Activated CD4-positive, alpha-beta memory T cell treated with anti-CD3 and anti-CD28 coated beads, Interleukin-2, amount 10 ng/mL, durations not matched to agents 7 days and 5 days (primary cell): ENCODE results near the gene APOA4. TPM values are rescaled to one million over a fixed set of nuclear protein-coding genes. Genes with fewer than 3 reads are reported as not detected.
"Not testable (repeated sequence)": the region's sequence is repeated elsewhere in the genome, so short reads cannot be mapped to it uniquely, and the experiment has no call there.

Experiments used
- CTCF ChIA-PET: fragments of 350-600 bp; sonication (Branson Sonifier 250); formaldehyde crosslinking; loops from one replicate; lab custom pipeline; 2021; ENCODE audit warnings: antibody characterized with exemption, inconsistent platforms; lab: Charles Lee
- POLR2A ChIA-PET: fragments of 350-600 bp; sonication (Branson Sonifier 250); formaldehyde crosslinking; loops from one replicate; lab custom pipeline; 2021; ENCODE audit warnings: antibody characterized with exemption; lab: Charles Lee
- DNase-seq: peaks from one replicate; pipeline ENCODE4 v3.0.0-alpha.2; 2020
- H3K27ac Mint-ChIP-seq: one replicate; pipeline ENCODE4 v1.8.0; 2021; ENCODE audit warnings: mild to moderate bottlenecking, mixed read lengths
- H3K27me3 Mint-ChIP-seq: one replicate; pipeline ENCODE4 v1.8.0; 2021; ENCODE audit warnings: mixed read lengths
- H3K36me3 Mint-ChIP-seq: one replicate; pipeline ENCODE4 v1.8.0; 2021; ENCODE audit warnings: low read depth, mixed read lengths
- H3K4me1 Mint-ChIP-seq: one replicate; pipeline ENCODE4 v1.8.0; 2021; ENCODE audit warnings: mixed read lengths
- H3K4me3 Mint-ChIP-seq: one replicate; pipeline ENCODE4 v1.8.0; 2021; ENCODE audit warnings: mild to moderate bottlenecking, mixed read lengths
- H3K9me3 Mint-ChIP-seq: one replicate; pipeline ENCODE4 v1.8.0; 2021; ENCODE audit warnings: mixed read lengths
- total RNA-seq, 2 experiments: library from RNA; stranded (reverse); gene quantifications; one replicate each; pipeline ENCODE4 v1.2.3, GENCODE V29; 2021

APOA4 gene
- total RNA-seq, 2 experiments from 2014 or later, result not detected

GRCh38 chr11:116808262-116809175 lies 14.6 kb downstream of the APOA4 start:
- Mint-ChIP-seq H3K36me3 (no peaks in the 10 kb centered on the region), H3K4me3 (no peak overlapping the region), H3K27ac (no peak overlapping the region), H3K4me1 (no peaks in the 10 kb centered on the region), H3K9me3 (no peaks in the 10 kb centered on the region), H3K27me3 (peaks cover 8% of the 10 kb centered on the region)
- ChIA-PET CTCF (interaction anchor here (1.3 to 1.6 kb wide), 2 partner anchors 17 to 28 kb away, joined by 3 to 4 read pairs; partner anchors contain the start of gene APOA5), POLR2A (no interaction called here)
- no peak for DNase-seq

GRCh38 chr11:116807601-116808261 lies 15.4 kb downstream of the APOA4 start:
- Mint-ChIP-seq H3K9me3 (no peaks in the 10 kb centered on the region), H3K36me3 (no peaks in the 10 kb centered on the region), H3K4me1 (no peaks in the 10 kb centered on the region), H3K4me3 (no peak overlapping the region), H3K27me3 (peaks cover 8% of the 10 kb centered on the region), H3K27ac (no peak overlapping the region)
- CTCF ChIA-PET, result interaction anchor here (1.3 to 1.6 kb wide), 2 partner anchors 16 to 28 kb away, joined by 3 to 4 read pairs; partner anchors contain the start of gene APOA5
- DNase-seq, result no peak
- POLR2A ChIA-PET, result no interaction called here

DNA sequence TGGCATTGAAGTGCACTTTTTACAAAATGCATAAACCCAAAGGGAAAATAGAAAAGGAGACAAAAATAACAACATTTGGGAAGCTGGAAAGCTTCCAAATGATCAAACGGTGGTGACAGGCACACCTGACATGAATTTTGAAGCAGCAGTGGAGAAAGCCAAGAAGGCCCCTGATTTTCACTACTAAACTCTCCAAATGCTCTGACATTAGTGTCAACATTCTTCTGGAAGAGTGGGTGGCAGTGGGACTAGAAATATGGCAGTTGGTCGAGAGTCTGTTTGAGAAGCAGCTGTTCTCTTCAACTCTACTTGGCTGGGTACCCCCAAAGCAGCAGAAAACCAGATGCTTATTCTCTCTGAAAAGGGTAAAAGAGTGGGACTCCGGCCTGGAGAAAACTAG lies 19.1 kb downstream of the APOA4 start:
- H3K4me1 Mint-ChIP-seq, result no peaks in the 10 kb centered on the region
- no peak for DNase-seq
- H3K9me3 Mint-ChIP-seq, result no peaks in the 10 kb centered on the region
- H3K36me3 Mint-ChIP-seq, result no peaks in the 10 kb centered on the region
- ChIA-PET POLR2A (no interaction called here), CTCF (interaction anchor here (1.0 to 1.7 kb wide), 2 partner anchors 13 to 32 kb away, joined by 3 to 5 read pairs; partner anchors contain the start of gene APOA5)
- no peak overlapping the region for H3K4me3 Mint-ChIP-seq
- peaks cover 23% of the 10 kb centered on the region for H3K27me3 Mint-ChIP-seq
- H3K27ac Mint-ChIP-seq, result no peak overlapping the region

- H3K27ac Mint-ChIP-seq, DNase-seq, H3K4me1 Mint-ChIP-seq, H3K36me3 Mint-ChIP-seq, H3K4me3 Mint-ChIP-seq, H3K9me3 Mint-ChIP-seq, POLR2A ChIA-PET: not testable (repeated sequence)
- H3K27me3 Mint-ChIP-seq, result peaks cover 23% of the 10 kb centered on the region
- CTCF ChIA-PET, result interaction anchor here (2.8 kb wide), 1 partner anchor 11 kb away, joined by 23 read pairs; the partner anchor contains the start of gene APOA5
Measured at GRCh38 chr11:116801662-116802061, 21.4 kb downstream of the APOA4 start.

- no peak overlapping the region for H3K27ac Mint-ChIP-seq
- H3K4me3 Mint-ChIP-seq, result no peak overlapping the region
- H3K36me3 Mint-ChIP-seq, result peaks cover 5% of the 10 kb centered on the region
- H3K27me3 Mint-ChIP-seq, result peaks cover 25% of the 10 kb centered on the region
- DNase-seq, result no peak
- POLR2A ChIA-PET, result no interaction called here
- no peaks in the 10 kb centered on the region for H3K4me1 Mint-ChIP-seq
- CTCF ChIA-PET, result interaction anchor here (2.8 to 2.9 kb wide), 2 partner anchors 10 to 35 kb away, joined by 10 to 23 read pairs; partner anchors contain the start of gene APOA5
- H3K9me3 Mint-ChIP-seq, result no peaks in the 10 kb centered on the region
Measured at GRCh38 chr11:116800610-116801009, 22.5 kb downstream of the APOA4 start.

DNA sequence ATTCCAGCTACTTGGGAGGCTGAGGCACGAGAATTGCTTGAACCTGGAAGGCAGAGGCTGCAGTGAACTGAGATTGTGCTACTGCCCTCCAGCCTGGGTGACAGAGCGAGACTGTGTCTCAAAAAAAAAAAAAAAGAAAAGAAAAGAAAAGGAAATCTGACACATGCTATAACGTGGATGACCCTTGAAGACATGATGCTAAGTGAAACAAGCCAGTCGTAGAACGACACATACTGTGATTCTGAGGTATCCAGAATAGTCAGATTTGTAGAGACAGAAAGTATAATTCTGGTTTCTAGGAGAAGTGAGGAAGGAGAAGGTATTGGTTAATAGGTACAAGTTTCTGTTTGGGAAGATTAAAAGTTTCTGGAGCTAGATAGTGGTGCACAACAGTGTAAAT lies 24.7 kb downstream of the APOA4 start:
- no peaks in the 10 kb centered on the region for H3K4me1 Mint-ChIP-seq
- peaks cover 5% of the 10 kb centered on the region for H3K36me3 Mint-ChIP-seq
- DNase-seq, result no peak
- no peak overlapping the region for H3K4me3 Mint-ChIP-seq
- ChIA-PET CTCF (interaction anchor here (1.2 to 2.9 kb wide), 2 partner anchors 38 to 39 kb away, joined by 3 to 10 read pairs; no protein-coding TSS in a partner anchor), POLR2A (no interaction called here)
- H3K27me3 Mint-ChIP-seq, result peaks cover 23% of the 10 kb centered on the region
- H3K9me3 Mint-ChIP-seq, result no peaks in the 10 kb centered on the region
- no peak overlapping the region for H3K27ac Mint-ChIP-seq

- peaks cover 5% of the 10 kb centered on the region for H3K36me3 Mint-ChIP-seq
- POLR2A ChIA-PET, result no interaction called here
- CTCF ChIA-PET, result interaction anchor here (1.2 kb wide), 1 partner anchor 40 kb away, joined by 3 read pairs; no protein-coding TSS in a partner anchor
- H3K4me1 Mint-ChIP-seq, result no peaks in the 10 kb centered on the region
- H3K9me3 Mint-ChIP-seq, result no peaks in the 10 kb centered on the region
- peaks cover 22% of the 10 kb centered on the region for H3K27me3 Mint-ChIP-seq
- no peak overlapping the region for H3K27ac Mint-ChIP-seq
- H3K4me3 Mint-ChIP-seq, result no peak overlapping the region
- no peak for DNase-seq
Measured at GRCh38 chr11:116797816-116798215, 25.3 kb downstream of the APOA4 start.

GRCh38 chr11:116796548-116796947 lies 26.6 kb downstream of the APOA4 start:
- no peaks in the 10 kb centered on the region for H3K9me3 Mint-ChIP-seq
- peaks cover 19% of the 10 kb centered on the region for H3K27me3 Mint-ChIP-seq
- ChIA-PET POLR2A (interaction anchor here (1.0 kb wide), 1 partner anchor 9 kb away, joined by 3 read pairs; the partner anchor contains the start of gene ZPR1), CTCF (no interaction called here)
- H3K4me3 Mint-ChIP-seq, result no peak overlapping the region
- H3K4me1 Mint-ChIP-seq, result no peaks in the 10 kb centered on the region
- no peak for DNase-seq
- no peak overlapping the region for H3K27ac Mint-ChIP-seq
- peaks cover 5% of the 10 kb centered on the region for H3K36me3 Mint-ChIP-seq

GRCh38 chr11:116794851-116795250 lies 28.3 kb downstream of the APOA4 start:
- H3K9me3 Mint-ChIP-seq, result no peaks in the 10 kb centered on the region
- no peak overlapping the region for H3K4me3 Mint-ChIP-seq
- no peak overlapping the region for H3K27ac Mint-ChIP-seq
- H3K36me3 Mint-ChIP-seq, result peaks cover 5% of the 10 kb centered on the region
- ChIA-PET POLR2A (interaction anchor here (0.7 kb wide), 1 partner anchor 21 kb away, joined by 3 read pairs; no protein-coding TSS in a partner anchor), CTCF (interaction anchor here (0.6 to 9.6 kb wide), 3 partner anchors 40 to 344 kb away, joined by 3 to 158 read pairs (median 84); partner anchors contain the start of gene APOA1)
- DNase-seq, result no peak
- peaks cover 17% of the 10 kb centered on the region for H3K27me3 Mint-ChIP-seq
- H3K4me1 Mint-ChIP-seq, result peaks cover 5% of the 10 kb centered on the region

DNA sequence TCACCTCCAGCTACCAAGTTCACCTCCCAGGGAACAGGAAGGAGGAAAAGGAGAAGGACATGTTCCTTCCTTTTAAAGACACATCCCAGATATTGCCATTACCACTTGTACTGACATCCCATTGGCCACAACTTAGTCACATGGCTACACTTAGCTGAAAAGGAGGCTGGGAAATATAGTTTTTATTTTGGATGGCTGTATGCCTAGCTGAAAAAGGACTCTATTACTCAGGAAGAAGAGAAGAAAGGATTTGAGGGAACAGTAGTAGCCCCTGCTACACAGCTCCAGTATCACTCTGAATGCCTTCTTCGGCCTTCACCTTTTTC lies 29.4 kb downstream of the APOA4 start:
- no peak overlapping the region for H3K4me3 Mint-ChIP-seq
- ChIA-PET CTCF (interaction anchor here (0.6 to 9.6 kb wide), 4 partner anchors 23 to 313 kb away, joined by 3 to 158 read pairs (median 46); partner anchors contain the start of gene APOA1), POLR2A (interaction anchor here (0.6 to 1.6 kb wide), 2 partner anchors 57 to 60 kb away, joined by 3 to 4 read pairs; no protein-coding TSS in a partner anchor)
- peaks cover 5% of the 10 kb centered on the region for H3K4me1 Mint-ChIP-seq
- no peaks in the 10 kb centered on the region for H3K9me3 Mint-ChIP-seq
- H3K27me3 Mint-ChIP-seq, result peaks cover 12% of the 10 kb centered on the region
- H3K27ac Mint-ChIP-seq, result no peak overlapping the region
- peaks cover 5% of the 10 kb centered on the region for H3K36me3 Mint-ChIP-seq
- no peak for DNase-seq

DNA sequence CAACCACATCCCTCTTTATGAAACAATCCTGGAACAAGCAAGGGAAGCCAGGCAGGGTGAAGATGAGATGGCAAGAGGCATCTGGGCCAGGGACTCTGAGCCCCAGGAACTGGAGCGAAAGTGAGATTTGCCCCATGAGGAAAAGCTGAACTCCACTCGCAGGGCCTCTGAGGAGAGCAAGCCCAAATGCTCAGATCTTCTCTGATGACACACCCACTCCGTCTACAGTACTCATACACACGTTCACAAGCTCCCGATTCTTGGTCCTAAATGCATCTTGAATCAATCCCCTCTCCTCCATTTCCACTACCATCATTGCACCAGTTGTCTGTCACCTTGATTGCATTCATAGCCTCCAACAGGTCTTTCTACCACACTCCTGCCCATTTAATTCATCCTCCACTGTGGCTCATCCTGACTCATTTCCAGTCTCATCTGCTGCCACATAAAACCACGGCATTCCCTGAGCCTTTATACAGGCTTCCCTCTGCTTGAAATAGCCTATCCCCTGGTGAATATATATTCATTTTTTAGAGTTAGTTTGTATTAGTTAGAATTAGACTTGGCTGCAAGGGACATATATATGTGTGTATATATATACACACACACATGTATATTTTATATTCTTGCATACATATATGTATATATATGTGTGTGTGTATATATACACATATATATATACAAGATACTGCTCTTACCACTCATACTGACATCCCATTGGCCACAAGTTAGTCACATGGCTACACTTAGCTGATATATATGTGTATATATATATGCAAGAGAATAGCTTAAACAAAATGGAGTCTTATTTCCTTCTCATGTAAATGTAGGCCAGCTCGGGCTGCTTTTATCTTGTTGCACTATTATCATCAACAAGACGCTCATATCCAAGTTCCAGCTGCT lies 30.0 kb downstream of the APOA4 start:
- Mint-ChIP-seq H3K4me3 (no peak overlapping the region), H3K9me3 (no peaks in the 10 kb centered on the region), H3K36me3 (peaks cover 5% of the 10 kb centered on the region), H3K27me3 (peaks cover 12% of the 10 kb centered on the region), H3K27ac (no peak overlapping the region), H3K4me1 (peaks cover 11% of the 10 kb centered on the region)
- CTCF ChIA-PET, result interaction anchor here (0.6 to 9.6 kb wide), 4 partner anchors 23 to 313 kb away, joined by 3 to 158 read pairs (median 46); partner anchors contain the start of gene APOA1
- POLR2A ChIA-PET, result interaction anchor here (0.6 to 1.6 kb wide), 2 partner anchors 58 to 60 kb away, joined by 3 to 4 read pairs; no protein-coding TSS in a partner anchor
- no peak for DNase-seq
